ENCODE data around the gene ARHGAP18. TPM values are rescaled to one million over a fixed set of nuclear protein-coding genes. Genes with fewer than 3 reads are reported as not detected.

Gene ARHGAP18
- total RNA-seq, 1 experiment from 2014 or later = 64.5 TPM

GRCh38 chr6:129608886-129609537, 101.0 kb downstream of the ARHGAP18 start:
- no peak for DNase-seq
- H3K9me3 Mint-ChIP-seq (ENCODE audit: low read depth, unreplicated experiment) = no peaks in the 10 kb centered on the region
- intact Hi-C loops (cut with micrococcal nuclease; ENCODE audit: unreplicated experiment) = no loop called here
- TF ChIP-seq, protein P1, sequence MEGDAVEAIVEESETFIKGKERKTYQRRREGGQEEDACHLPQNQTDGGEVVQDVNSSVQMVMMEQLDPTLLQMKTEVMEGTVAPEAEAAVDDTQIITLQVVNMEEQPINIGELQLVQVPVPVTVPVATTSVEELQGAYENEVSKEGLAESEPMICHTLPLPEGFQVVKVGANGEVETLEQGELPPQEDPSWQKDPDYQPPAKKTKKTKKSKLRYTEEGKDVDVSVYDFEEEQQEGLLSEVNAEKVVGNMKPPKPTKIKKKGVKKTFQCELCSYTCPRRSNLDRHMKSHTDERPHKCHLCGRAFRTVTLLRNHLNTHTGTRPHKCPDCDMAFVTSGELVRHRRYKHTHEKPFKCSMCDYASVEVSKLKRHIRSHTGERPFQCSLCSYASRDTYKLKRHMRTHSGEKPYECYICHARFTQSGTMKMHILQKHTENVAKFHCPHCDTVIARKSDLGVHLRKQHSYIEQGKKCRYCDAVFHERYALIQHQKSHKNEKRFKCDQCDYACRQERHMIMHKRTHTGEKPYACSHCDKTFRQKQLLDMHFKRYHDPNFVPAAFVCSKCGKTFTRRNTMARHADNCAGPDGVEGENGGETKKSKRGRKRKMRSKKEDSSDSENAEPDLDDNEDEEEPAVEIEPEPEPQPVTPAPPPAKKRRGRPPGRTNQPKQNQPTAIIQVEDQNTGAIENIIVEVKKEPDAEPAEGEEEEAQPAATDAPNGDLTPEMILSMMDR (IDR thresholded peaks at IDR 0.05; ENCODE audit: unreplicated experiment) = no peak
- no peaks in the 10 kb centered on the region for H3K4me1 Mint-ChIP-seq (ENCODE audit: low read depth, unreplicated experiment)
- H3K36me3 Mint-ChIP-seq (ENCODE audit: insufficient read depth, unreplicated experiment) = peaks cover 47% of the 10 kb centered on the region
- CTCF ChIA-PET = no interaction called here
- no TSS peak for BruUV-seq (replicated peaks)
- H3K27ac Mint-ChIP-seq (ENCODE audit: unreplicated experiment) = no peak overlapping the region
- H3K4me3 Mint-ChIP-seq (ENCODE audit: low read depth, unreplicated experiment) = no peak overlapping the region
- H3K27me3 Mint-ChIP-seq (ENCODE audit: unreplicated experiment) = no peaks in the 10 kb centered on the region

DNA sequence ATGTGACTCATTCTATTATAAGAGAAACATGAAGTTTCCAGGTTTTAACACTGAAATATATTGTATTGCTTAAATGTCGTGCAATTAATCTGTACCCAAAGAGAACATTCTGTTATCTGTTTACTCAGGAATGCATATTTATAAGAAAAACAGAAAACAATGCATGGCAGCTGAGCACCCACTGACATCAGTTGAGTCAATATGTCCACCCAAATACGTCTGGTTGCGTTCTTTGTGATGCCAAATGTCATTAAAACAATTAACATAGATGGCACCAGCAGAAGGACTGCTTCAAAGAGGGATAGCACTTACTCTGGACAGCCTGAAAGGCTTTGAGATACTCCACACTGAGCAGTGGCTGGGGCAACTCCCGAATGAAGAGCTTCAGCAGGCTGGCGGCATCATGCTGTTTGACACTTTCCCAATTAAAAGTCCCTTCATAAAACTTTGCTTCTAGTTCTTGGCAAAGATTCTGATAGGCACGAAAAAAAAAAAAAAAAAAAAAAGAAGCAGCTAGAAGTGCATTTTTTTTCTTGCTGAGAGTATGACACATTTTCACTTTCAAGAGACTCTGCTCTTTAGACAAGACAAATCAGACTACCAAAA, 102.3 kb downstream of the ARHGAP18 start:
- H3K36me3 Mint-ChIP-seq (ENCODE audit: insufficient read depth, unreplicated experiment) = peaks cover 49% of the 10 kb centered on the region
- intact Hi-C loops (cut with micrococcal nuclease; ENCODE audit: unreplicated experiment) = no loop called here
- H3K4me3 Mint-ChIP-seq (ENCODE audit: low read depth, unreplicated experiment) = no peak overlapping the region
- DNase-seq = no peak
- CTCF ChIA-PET = no interaction called here
- TF ChIP-seq, protein P1 (IDR thresholded peaks at IDR 0.05; ENCODE audit: unreplicated experiment) = no peak
- H3K27ac Mint-ChIP-seq (ENCODE audit: unreplicated experiment) = no peak overlapping the region
- H3K4me1 Mint-ChIP-seq (ENCODE audit: low read depth, unreplicated experiment) = no peaks in the 10 kb centered on the region
- H3K27me3 Mint-ChIP-seq (ENCODE audit: unreplicated experiment) = no peaks in the 10 kb centered on the region
- no peaks in the 10 kb centered on the region for H3K9me3 Mint-ChIP-seq (ENCODE audit: low read depth, unreplicated experiment)
- BruUV-seq (replicated peaks) = no TSS peak

- no peak for DNase-seq
- intact Hi-C loops (cut with micrococcal nuclease; ENCODE audit: unreplicated experiment) = no loop called here
- H3K27ac Mint-ChIP-seq (ENCODE audit: unreplicated experiment) = no peak overlapping the region
- no peaks in the 10 kb centered on the region for H3K4me1 Mint-ChIP-seq (ENCODE audit: low read depth, unreplicated experiment)
- TF ChIP-seq, protein P1 (IDR thresholded peaks at IDR 0.05; ENCODE audit: unreplicated experiment) = no peak
- H3K27me3 Mint-ChIP-seq (ENCODE audit: unreplicated experiment) = no peaks in the 10 kb centered on the region
- no TSS peak for BruUV-seq (replicated peaks)
- H3K9me3 Mint-ChIP-seq (ENCODE audit: low read depth, unreplicated experiment) = no peaks in the 10 kb centered on the region
- H3K4me3 Mint-ChIP-seq (ENCODE audit: low read depth, unreplicated experiment) = no peak overlapping the region
- H3K36me3 Mint-ChIP-seq (ENCODE audit: insufficient read depth, unreplicated experiment) = peaks cover 40% of the 10 kb centered on the region
- CTCF ChIA-PET = no interaction called here
Observed at GRCh38 chr6:129606664-129607063, 103.3 kb downstream of the ARHGAP18 start.

DNA sequence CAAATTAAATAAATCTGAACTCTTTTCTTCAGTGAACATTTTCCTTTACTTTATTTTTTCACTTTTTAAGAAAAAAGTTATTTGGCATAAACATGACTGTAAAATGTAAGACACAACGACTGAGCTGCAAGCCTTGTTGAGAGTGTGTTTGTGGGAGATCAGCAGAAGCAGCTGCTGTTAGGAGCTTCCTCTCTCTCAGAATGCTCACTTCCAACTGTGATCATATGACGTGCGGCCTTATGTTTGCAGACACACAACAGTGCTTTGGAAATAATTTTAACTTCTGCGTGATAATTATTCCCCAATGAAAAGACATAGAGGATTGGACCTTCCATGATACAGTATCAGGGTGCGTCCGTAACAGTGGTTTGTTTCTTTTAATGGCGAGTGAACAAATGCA, 104.0 kb downstream of the ARHGAP18 start:
- intact Hi-C loops (cut with micrococcal nuclease; ENCODE audit: unreplicated experiment) = no loop called here
- CTCF ChIA-PET = interaction anchor here (0.8 kb wide), 1 partner anchor 20 kb away, joined by 3 read pairs; no protein-coding TSS in a partner anchor
- Mint-ChIP-seq H3K27me3 (ENCODE audit: unreplicated experiment) (no peaks in the 10 kb centered on the region), H3K4me1 (ENCODE audit: low read depth, unreplicated experiment) (no peaks in the 10 kb centered on the region), H3K9me3 (ENCODE audit: low read depth, unreplicated experiment) (no peaks in the 10 kb centered on the region), H3K27ac (ENCODE audit: unreplicated experiment) (no peak overlapping the region), H3K36me3 (ENCODE audit: insufficient read depth, unreplicated experiment) (peaks cover 40% of the 10 kb centered on the region), H3K4me3 (ENCODE audit: low read depth, unreplicated experiment) (no peak overlapping the region)
- no TSS peak for BruUV-seq (replicated peaks)
- DNase-seq = no peak
- TF ChIP-seq, protein P1 (IDR thresholded peaks at IDR 0.05; ENCODE audit: unreplicated experiment) = no peak
